NAMALWA (cell line): Measurements from ENCODE around the gene FAM193A.
"Not testable (repeated sequence)": the region's sequence is repeated elsewhere in the genome, so short reads cannot be mapped to it uniquely, and the experiment has no call there.

Experiments used
- DNase-seq: peaks from one replicate; pipeline ENCODE4 v3.0.0-alpha.2; 2015; ENCODE audit warnings: low spot score

FAM193A gene

GRCh38 chr4:2608291-2608690 is 71.8 kb downstream of the FAM193A start:
- no peak for DNase-seq

GRCh38 chr4:2615821-2616220 is 79.4 kb downstream of the FAM193A start:
- DNase-seq: no peak

GRCh38 chr4:2617955-2618354 is 81.5 kb downstream of the FAM193A start:
- no peak for DNase-seq

- DNase-seq: not testable (repeated sequence)
Observed at GRCh38 chr4:2618729-2619128, 82.3 kb downstream of the FAM193A start.

- no peak for DNase-seq
Observed at GRCh38 chr4:2619459-2619858, 83.0 kb downstream of the FAM193A start.

- no peak for DNase-seq
Observed at GRCh38 chr4:2621419-2621818, 85.0 kb downstream of the FAM193A start.

GRCh38 chr4:2623442-2623841 is 87.0 kb downstream of the FAM193A start:
- no peak for DNase-seq

GRCh38 chr4:2624782-2625530 is 88.5 kb downstream of the FAM193A start:
- DNase-seq: no peak

- no peak for DNase-seq
Observed at GRCh38 chr4:2626231-2626630, 89.8 kb downstream of the FAM193A start.

- no peak for DNase-seq
Observed at GRCh38 chr4:2630556-2631273, 94.3 kb downstream of the FAM193A start.

GRCh38 chr4:2634014-2634413 is 97.6 kb downstream of the FAM193A start:
- DNase-seq: no peak

GRCh38 chr4:2636331-2636730 is 99.9 kb downstream of the FAM193A start:
- DNase-seq: no peak

GRCh38 chr4:2636994-2637393 is 100.5 kb downstream of the FAM193A start:
- DNase-seq: not testable (repeated sequence)

GRCh38 chr4:2637956-2638552 is 101.6 kb downstream of the FAM193A start:
- no peak for DNase-seq

GRCh38 chr4:2638730-2639129 is 102.3 kb downstream of the FAM193A start:
- DNase-seq: no peak

GRCh38 chr4:2642968-2643367 is 106.5 kb downstream of the FAM193A start:
- DNase-seq: no peak

GRCh38 chr4:2643555-2643954 is 107.1 kb downstream of the FAM193A start:
- DNase-seq: no peak

GRCh38 chr4:2646396-2647149 is 110.1 kb downstream of the FAM193A start:
- no peak for DNase-seq

- DNase-seq: no peak
Observed at GRCh38 chr4:2647403-2648158, 111.1 kb downstream of the FAM193A start.

GRCh38 chr4:2648159-2648814 is 111.8 kb downstream of the FAM193A start:
- DNase-seq: no peak

GRCh38 chr4:2649604-2650114 is 113.2 kb downstream of the FAM193A start:
- DNase-seq: no peak
